ENCODE results near the gene MAGEA8. TPM values are rescaled to one million over a fixed set of nuclear protein-coding genes. Genes with fewer than 3 reads are reported as not detected.

Gene MAGEA8
- total and polyA plus RNA-seq, 9 of the 15 experiments (the other 6 are each of a cell fraction or from before 2014, with no cell fraction given): 0.49 to 4.6 (median 1.9) TPM

- Histone ChIP-seq H2AFZ (ENCODE audit: low read depth, low read length) (no peak overlapping the region), H3K9ac (ENCODE audit: insufficient read depth in 1 of 2, low read depth in 2 of 2, low read length in 2 of 2) (no peak overlapping the region), H3K9me3 (replicated peaks; ENCODE audit: control insufficient read depth, insufficient read depth, low read depth, low read length) (no peaks in the 10 kb centered on the region), H3K9me1 (ENCODE audit: control insufficient read depth, insufficient read depth, low read length) (no peaks in the 10 kb centered on the region), H4K20me1 (replicated peaks; ENCODE audit: control insufficient read depth, insufficient read depth, low read length) (no peaks in the 10 kb centered on the region), H3K4me3 (no peak overlapping the region), H3K79me2 (ENCODE audit: control insufficient read depth, insufficient read depth, low read length) (no peaks in the 10 kb centered on the region), H3K4me2 (ENCODE audit: insufficient read depth, low read length) (no peak overlapping the region), H3K27me3 (ENCODE audit: control insufficient read depth in 2 of 2, insufficient read depth in 2 of 2, low read length in 2 of 2) (no peaks in the 10 kb centered on the region), H3K27ac (ENCODE audit: extremely low read depth, low read depth, low read length) (no peak overlapping the region), H3K36me3 (ENCODE audit: control insufficient read depth, insufficient read depth, low read length) (no peaks in the 10 kb centered on the region), H3K4me1 (replicated peaks in 1 of 2; ENCODE audit: control insufficient read depth in 2 of 2, insufficient read depth in 2 of 2, low read length in 2 of 2) (no peaks in the 10 kb centered on the region; a peak in 2 of 5 replicates)
- in situ Hi-C loops (cut with MboI) (no loop called here), intact Hi-C loops (cut with micrococcal nuclease) (no loop called here)
- FAIRE-seq (no peak), DNase-seq (ENCODE audit: extremely low read depth in 1 of 4, low spot score in 3 of 4) (no peak), ATAC-seq (no peak)
- no TSS peak for BruUV-seq (replicated peaks)
- POLR2A ChIA-PET: interaction anchor here (0.8 kb wide), 1 partner anchor 17 kb away, joined by 3 read pairs; no protein-coding TSS in a partner anchor
- CTCF ChIA-PET (ENCODE audit: low intra/inter-chr PET ratio): no interaction called here
- TF ChIP-seq GTF2F1 (IDR thresholded peaks at IDR 0.05; ENCODE audit: low read depth, low read length) (no peak), ZNF717 (CRISPR knock-in tag; IDR thresholded peaks at IDR 0.05) (no peak), ATF4 (CRISPR knock-in tag; IDR thresholded peaks at IDR 0.05) (no peak), ZNF398 (CRISPR knock-in tag; IDR thresholded peaks at IDR 0.05) (no peak), JUN (IDR thresholded peaks at IDR 0.05; ENCODE audit: borderline replicate concordance, low read depth, low read length) (no peak), JUN (CRISPR knock-in tag; IDR thresholded peaks at IDR 0.05; ENCODE audit: borderline replicate concordance) (no peak), NONO (IDR thresholded peaks at IDR 0.05; ENCODE audit: low read depth in 2 of 2, low read length in 1 of 2) (no peak), GABPA (tag; conservative IDR thresholded peaks at IDR 0.05; ENCODE audit: low read depth) (no peak), USF1 (CRISPR knock-in tag; IDR thresholded peaks at IDR 0.05) (no peak), GABPB2 (CRISPR knock-in tag; conservative IDR thresholded peaks at IDR 0.05) (no peak), ZNF124 (CRISPR knock-in tag; IDR thresholded peaks at IDR 0.05) (no peak), ZEB2 (IDR thresholded peaks at IDR 0.05) (no peak), ZBTB33 (CRISPR knock-in tag; IDR thresholded peaks at IDR 0.05) (no peak), AFF4 (CRISPR knock-in tag; IDR thresholded peaks at IDR 0.05) (no peak)
These were observed 43.8 kb upstream of the MAGEA8 start for GRCh38 chrX:149837167-149837566.

All from K562 (cell line).